GM21717 (cell line): ENCODE measurements around the gene TLE1.
"Not testable (repeated sequence)": the region's sequence is repeated elsewhere in the genome, so short reads cannot be mapped to it uniquely, and the experiment has no call there.

Experiments
- ATAC-seq: cut with Tn5 transposase; IDR thresholded peaks from one replicate; pipeline ENCODE4 v1.9.1; 2021; ENCODE audit warnings: mild to moderate bottlenecking, moderate library complexity; ENCODE audit not compliant: unreplicated experiment

TLE1 gene

GRCh38 chr9:81623778-81624177 is 65.6 kb downstream of the TLE1 start:
- ATAC-seq = no peak

- ATAC-seq = no peak
Measured at GRCh38 chr9:81622471-81623255, 66.7 kb downstream of the TLE1 start.

DNA sequence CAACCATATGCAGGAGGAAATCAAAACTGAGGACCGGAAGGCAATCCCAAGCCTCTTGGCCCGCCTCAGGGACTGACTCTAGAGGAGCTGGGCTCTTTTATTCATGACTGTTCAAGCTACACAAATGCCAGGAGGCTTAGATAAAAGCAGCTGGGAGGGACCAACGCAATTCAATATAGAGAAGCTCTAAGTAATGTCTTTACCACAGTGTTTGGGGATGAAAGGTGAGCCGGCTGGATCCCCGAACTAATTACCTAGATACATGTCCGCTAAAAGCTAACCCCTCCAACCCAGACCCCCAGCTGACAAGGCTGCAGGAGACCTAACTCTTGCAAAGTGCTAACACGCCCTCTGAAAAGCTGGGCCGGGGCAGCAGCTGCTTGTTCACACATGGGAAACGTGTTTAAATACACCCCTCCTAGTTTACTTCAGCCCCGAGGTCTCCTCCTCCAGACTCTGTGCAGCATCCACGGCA is 67.5 kb downstream of the TLE1 start:
- no peak for ATAC-seq

DNA sequence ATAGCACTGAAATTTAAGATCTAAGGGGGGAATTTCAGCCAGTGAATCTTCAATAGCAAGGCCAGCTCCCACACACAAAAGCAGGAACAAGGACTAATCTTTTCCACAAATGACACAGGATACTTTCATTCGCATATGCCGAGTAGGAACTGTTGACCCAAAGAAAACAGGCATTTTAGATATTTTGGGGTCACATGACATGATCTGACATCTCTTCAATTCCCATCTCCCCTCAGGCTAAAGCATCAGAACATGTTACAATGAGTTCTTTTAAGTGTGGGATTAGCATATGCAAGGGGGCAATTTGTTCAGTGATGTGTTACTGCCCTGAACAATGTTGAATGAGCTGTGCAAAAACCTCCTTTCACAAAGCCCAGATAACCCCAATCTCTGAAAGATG is 68.2 kb downstream of the TLE1 start:
- ATAC-seq = no peak

DNA sequence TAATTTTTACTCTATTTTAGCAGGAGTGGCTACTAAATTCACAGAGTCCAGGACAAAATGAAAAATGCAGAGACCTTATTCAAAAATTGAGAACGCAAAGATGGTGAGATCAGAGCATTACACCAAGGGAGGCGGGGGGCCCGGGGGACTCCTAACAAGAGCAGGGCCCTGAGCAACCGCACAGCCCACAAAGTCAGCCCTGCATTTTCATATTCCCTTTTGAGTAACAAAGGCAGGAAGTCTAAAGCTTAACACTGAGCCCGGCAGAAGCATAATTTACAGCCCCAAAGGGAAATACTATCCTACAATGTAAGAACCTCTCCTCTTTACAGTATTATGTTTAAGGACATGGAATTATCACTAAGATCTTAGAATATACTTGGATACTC is 69.4 kb downstream of the TLE1 start:
- ATAC-seq = no peak

- ATAC-seq = no peak
Measured at GRCh38 chr9:81619353-81620001, 69.9 kb downstream of the TLE1 start.

- no peak for ATAC-seq
Measured at GRCh38 chr9:81618923-81619322, 70.4 kb downstream of the TLE1 start.

- no peak for ATAC-seq
Measured at GRCh38 chr9:81616141-81616540, 73.2 kb downstream of the TLE1 start.

DNA sequence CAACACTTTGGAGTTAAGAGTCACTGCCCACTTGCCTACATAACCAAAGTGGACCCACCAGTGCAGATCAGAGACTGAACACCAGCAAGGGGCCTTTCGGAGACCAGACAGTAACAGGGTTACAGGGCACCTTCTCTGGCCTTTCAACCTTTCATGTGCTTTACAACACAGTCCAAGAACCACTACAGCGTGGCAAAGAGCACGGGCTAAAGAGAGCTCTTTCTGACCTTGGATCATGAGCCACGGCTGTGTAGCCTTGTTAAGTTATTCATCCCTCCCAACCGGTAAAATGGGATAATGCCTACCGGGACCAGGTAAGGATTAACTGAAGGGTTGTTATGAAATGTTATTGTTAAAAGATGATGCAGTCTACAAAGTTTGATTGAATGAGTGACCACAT is 75.0 kb downstream of the TLE1 start:
- ATAC-seq = no peak

- ATAC-seq = no peak
Measured at GRCh38 chr9:81613002-81613812, 76.1 kb downstream of the TLE1 start.

- ATAC-seq = no peak
Measured at GRCh38 chr9:81611664-81612063, 77.7 kb downstream of the TLE1 start.

- no peak for ATAC-seq
Measured at GRCh38 chr9:81610740-81611107, 78.6 kb downstream of the TLE1 start.

- ATAC-seq = no peak
Measured at GRCh38 chr9:81609782-81610739, 79.3 kb downstream of the TLE1 start.

DNA sequence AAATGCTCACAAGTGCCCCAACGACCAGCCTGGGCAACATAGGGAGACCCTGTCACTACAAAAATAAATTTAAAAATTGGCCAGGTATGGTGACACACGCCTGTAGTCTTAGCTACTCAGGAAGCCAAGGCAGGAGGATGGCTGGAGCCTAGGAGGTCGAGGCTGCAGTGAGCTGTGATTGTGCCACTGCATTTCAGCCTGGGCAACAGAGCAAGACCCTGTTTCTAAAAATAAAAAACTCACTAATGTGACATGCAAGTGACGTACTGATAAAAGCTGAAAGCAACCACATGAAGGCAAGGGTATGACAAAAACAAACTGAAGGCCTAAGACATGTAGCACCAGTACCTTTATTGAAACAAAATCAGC is 81.1 kb downstream of the TLE1 start:
- ATAC-seq = no peak

- no peak for ATAC-seq
Measured at GRCh38 chr9:81607593-81608288, 81.6 kb downstream of the TLE1 start.

- not testable (repeated sequence) for ATAC-seq
Measured at GRCh38 chr9:81606261-81606660, 83.1 kb downstream of the TLE1 start.

DNA sequence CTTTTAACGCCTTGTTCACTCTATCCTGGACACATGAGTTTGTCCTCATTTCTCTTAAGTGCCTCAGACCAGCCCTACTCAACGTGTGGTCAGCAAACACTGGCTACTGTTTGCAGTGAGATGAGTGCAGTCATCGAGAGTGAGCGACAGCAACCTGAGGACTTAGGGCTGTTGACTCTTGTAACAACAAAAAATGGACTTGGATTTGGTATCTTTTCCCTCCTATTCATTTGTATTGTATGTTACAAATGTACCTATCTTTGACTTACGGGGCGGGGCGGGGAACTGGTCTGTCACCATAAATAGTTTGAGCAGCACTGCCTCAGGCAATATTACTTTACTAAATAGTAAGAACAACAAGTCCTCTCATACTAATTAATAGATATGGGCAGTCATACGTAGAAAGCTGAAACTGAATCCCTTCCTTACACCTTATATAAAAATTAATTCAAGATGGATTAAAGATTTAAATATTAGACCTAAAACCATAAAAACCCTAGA is 84.1 kb downstream of the TLE1 start:
- no peak for ATAC-seq

DNA sequence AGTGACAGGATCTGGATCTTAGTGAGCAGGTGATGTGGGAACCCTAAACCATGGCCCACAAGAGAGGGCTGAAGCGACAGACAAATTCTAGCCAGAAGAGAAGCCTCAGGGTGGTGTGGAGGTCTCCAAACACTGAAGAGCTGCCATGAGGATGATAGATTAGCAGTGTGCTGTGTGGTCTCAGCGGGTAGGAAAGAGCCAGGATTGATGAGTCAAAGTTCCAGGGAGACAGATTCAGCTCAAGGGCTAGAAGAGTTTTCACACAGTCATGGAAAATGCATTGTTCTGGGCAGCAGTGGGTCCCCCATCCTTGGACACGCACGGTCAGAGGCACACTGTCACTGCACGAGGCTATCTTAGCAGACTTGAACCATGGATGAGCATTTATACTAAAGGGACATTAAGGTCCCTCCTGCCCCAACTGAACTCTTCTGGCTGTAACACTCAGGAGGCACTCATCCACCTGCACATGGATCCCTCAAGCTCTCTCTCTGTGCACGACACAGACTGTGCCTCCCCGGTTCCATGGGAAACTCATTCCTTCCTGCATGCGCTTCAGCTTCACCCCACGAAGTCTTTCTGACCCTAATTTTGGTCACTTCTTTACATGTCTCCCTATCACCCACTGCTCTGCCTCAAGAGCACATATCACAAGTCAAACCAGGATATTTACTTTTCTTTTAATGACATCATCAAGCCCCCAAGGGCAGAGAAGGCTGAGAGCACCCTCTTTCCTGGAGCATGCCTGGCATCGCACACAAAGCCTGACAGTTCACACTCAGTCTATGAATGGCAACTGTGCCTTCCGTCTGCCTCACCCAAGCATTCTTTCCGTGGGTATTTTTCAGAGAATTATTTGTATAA is 84.8 kb downstream of the TLE1 start:
- no peak for ATAC-seq
